ENCODE measurements around the gene ZFP57. TPM values are rescaled to one million over a fixed set of nuclear protein-coding genes. Genes with fewer than 3 reads are reported as not detected.

ZFP57 gene
- total RNA-seq, 3 donors from 2014 or later (not counting 1 experiment from before 2014, with no cell fraction given): 2.9 to 12.8 TPM; not detected in 1

DNA sequence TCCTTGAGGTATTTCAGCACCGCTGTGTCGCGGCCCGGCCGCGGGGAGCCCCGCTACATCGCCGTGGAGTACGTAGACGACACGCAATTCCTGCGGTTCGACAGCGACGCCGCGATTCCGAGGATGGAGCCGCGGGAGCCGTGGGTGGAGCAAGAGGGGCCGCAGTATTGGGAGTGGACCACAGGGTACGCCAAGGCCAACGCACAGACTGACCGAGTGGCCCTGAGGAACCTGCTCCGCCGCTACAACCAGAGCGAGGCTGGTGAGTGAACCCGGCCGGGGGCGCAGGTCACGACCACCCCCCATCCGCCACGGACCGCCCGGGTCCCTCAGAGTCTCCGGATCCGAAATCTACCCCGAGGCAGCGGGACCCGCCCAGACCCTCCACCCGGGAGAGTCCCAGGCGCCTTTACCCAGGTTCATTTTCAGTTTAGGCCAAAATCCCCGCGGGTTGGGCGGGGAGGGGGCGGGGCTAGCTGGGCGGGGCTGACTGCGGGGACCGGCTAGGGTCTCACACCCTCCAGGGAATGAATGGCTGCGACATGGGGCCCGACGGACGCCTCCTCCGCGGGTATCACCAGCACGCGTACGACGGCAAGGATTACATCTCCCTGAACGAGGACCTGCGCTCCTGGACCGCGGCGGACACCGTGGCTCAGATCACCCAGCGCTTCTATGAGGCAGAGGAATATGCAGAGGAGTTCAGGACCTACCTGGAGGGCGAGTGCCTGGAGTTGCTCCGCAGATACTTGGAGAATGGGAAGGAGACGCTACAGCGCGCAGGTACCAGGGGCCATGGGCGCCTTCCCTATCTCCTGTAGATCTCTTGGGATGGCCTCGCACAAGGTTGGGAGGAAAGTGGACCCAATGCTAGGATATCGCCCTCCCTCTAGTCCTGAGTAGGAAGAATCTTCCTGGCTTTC lies 43.0 kb upstream of the ZFP57 start:
- Mint-ChIP-seq H3K27ac (peak overlapping the region; percentile 79 to 94), H3K27me3 (ENCODE audit: low read depth in 2 of 2) (no peaks in the 10 kb centered on the region), H3K4me3 (peak overlapping the region; percentile 94), H3K4me1 (peaks cover 56 to 71% of the 10 kb centered on the region in 2 donors), H3K36me3 (peaks cover 28% of the 10 kb centered on the region), H3K9me3 (no peaks in the 10 kb centered on the region)
- Histone ChIP-seq H3K9me3 (ENCODE audit: control insufficient read depth, insufficient read depth, low read length) (no peaks in the 10 kb centered on the region), H3K27ac (ENCODE audit: low read length) (peak overlapping the region; percentile 96), H3K36me3 (ENCODE audit: control insufficient read depth, insufficient read depth, low read length) (peaks cover 42% of the 10 kb centered on the region), H3K4me3 (ENCODE audit: low read length) (peak overlapping the region; percentile 88), H3K27me3 (ENCODE audit: control insufficient read depth, insufficient read depth, low read length) (no peaks in the 10 kb centered on the region), H3K4me1 (ENCODE audit: control insufficient read depth, insufficient read depth, low read length) (peaks cover 51% of the 10 kb centered on the region)
- WGBS (ENCODE audit: insufficient coverage): 10% methylated on average over 76 of the region's 76 CpGs
- TF ChIP-seq, protein P1, sequence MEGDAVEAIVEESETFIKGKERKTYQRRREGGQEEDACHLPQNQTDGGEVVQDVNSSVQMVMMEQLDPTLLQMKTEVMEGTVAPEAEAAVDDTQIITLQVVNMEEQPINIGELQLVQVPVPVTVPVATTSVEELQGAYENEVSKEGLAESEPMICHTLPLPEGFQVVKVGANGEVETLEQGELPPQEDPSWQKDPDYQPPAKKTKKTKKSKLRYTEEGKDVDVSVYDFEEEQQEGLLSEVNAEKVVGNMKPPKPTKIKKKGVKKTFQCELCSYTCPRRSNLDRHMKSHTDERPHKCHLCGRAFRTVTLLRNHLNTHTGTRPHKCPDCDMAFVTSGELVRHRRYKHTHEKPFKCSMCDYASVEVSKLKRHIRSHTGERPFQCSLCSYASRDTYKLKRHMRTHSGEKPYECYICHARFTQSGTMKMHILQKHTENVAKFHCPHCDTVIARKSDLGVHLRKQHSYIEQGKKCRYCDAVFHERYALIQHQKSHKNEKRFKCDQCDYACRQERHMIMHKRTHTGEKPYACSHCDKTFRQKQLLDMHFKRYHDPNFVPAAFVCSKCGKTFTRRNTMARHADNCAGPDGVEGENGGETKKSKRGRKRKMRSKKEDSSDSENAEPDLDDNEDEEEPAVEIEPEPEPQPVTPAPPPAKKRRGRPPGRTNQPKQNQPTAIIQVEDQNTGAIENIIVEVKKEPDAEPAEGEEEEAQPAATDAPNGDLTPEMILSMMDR (IDR thresholded peaks at IDR 0.05): no peak
- peak; percentile 58 to 86 for DNase-seq
- intact Hi-C loops (cut with micrococcal nuclease): loop anchor here (10.0 kb wide), 1 partner anchor 221 kb away; the partner anchor contains the start of gene HLA-A
- ATAC-seq: peak; percentile 42 to 69 (median 56)

DNA sequence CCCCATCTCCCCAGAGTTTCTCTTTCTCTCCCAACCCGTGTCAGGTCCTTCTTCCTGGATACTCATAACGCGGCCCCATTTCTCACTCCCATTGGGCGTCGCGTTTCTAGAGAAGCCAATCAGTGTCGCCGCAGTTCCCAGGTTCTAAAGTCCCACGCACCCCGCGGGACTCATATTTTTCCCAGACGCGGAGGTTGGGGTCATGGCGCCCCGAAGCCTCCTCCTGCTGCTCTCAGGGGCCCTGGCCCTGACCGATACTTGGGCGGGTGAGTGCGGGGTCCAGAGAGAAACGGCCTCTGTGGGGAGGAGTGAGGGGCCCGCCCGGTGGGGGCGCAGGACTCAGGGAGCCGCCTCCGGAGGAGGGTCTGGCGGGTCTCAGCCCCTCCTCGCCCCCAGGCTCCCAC lies 42.3 kb upstream of the ZFP57 start, which contains the start of gene HLA-F:
Gene HLA-F (plus strand): TSS at position 173 of the 404 bp plus-strand sequence. CDS start 30 bp downstream, at position 203.
- 0% methylated on average over 26 of the region's 26 CpGs for WGBS (ENCODE audit: insufficient coverage)
- H3K4me1 Mint-ChIP-seq: peaks cover 50 to 64% of the 10 kb centered on the region in 2 donors

DNA sequence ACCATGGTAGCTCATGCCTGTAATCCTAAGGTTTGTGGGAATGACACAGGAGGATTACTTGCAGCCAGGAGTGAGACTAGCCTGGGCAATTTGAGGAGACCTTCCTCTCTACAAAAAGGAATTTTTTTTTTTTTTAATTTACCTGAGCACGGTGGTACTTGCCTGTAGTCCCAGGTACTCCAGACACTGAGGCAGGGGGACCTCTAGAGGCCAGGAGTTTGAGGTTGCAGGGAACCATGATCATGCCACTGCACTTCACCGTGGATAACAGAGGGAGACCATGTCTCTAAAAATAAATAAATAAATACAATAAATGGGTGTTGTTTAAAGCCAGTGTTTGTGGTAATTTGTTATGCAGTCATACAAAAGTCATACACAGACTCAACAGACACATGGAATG lies 39.9 kb upstream of the ZFP57 start:
- peaks cover 4% of the 10 kb centered on the region for H3K36me3 Mint-ChIP-seq
- Histone ChIP-seq H3K4me1 (ENCODE audit: control insufficient read depth, insufficient read depth, low read length) (peaks cover 28% of the 10 kb centered on the region), H3K9me3 (ENCODE audit: control insufficient read depth, insufficient read depth, low read length) (no peaks in the 10 kb centered on the region), H3K27ac (ENCODE audit: low read length) (no peak overlapping the region), H3K4me3 (ENCODE audit: low read length) (no peak overlapping the region), H3K27me3 (ENCODE audit: control insufficient read depth, insufficient read depth, low read length) (no peaks in the 10 kb centered on the region), H3K36me3 (ENCODE audit: control insufficient read depth, insufficient read depth, low read length) (peaks cover 19% of the 10 kb centered on the region)
- H3K4me3 Mint-ChIP-seq: no peak overlapping the region
- 20% methylated on average over 1 of the region's 2 CpGs for WGBS (ENCODE audit: insufficient coverage)
- H3K27me3 Mint-ChIP-seq (ENCODE audit: low read depth in 2 of 2): no peaks in the 10 kb centered on the region
- DNase-seq (peak in 1 of 2 donors; percentile 64), ATAC-seq (no peak)
- peaks cover 26 to 40% of the 10 kb centered on the region in 2 donors for H3K4me1 Mint-ChIP-seq
- intact Hi-C loops (cut with micrococcal nuclease): loop anchor here (10.0 kb wide), 1 partner anchor 224 kb away; the partner anchor contains the start of gene HLA-A
- TF ChIP-seq, protein P1 (IDR thresholded peaks at IDR 0.05): no peak
- peak overlapping the region in 1 of 2 donors; percentile 79 for H3K27ac Mint-ChIP-seq
- H3K9me3 Mint-ChIP-seq: no peaks in the 10 kb centered on the region

More for the DNA sequence above, 42.3 kb upstream of the ZFP57 start, which contains the start of gene HLA-F:
- Mint-ChIP-seq H3K27ac (peak within 1 kb of the TSS; percentile 79 to 94), H3K36me3 (peaks cover 28% of the 10 kb centered on the region), H3K4me3 (peak within 1 kb of the TSS; percentile 94), H3K9me3 (no peaks in the 10 kb centered on the region), H3K27me3 (ENCODE audit: low read depth in 2 of 2) (no peaks in the 10 kb centered on the region)
- H3K4me3 ChIP-seq (ENCODE audit: low read length): peak within 1 kb of the TSS; percentile 88
- intact Hi-C loops (cut with micrococcal nuclease): loop anchor here (10.0 kb wide), 1 partner anchor 222 kb away; the partner anchor contains the start of gene HLA-A
- no peaks in the 10 kb centered on the region for H3K9me3 ChIP-seq (ENCODE audit: control insufficient read depth, insufficient read depth, low read length)
- no peaks in the 10 kb centered on the region for H3K27me3 ChIP-seq (ENCODE audit: control insufficient read depth, insufficient read depth, low read length)
- H3K36me3 ChIP-seq (ENCODE audit: control insufficient read depth, insufficient read depth, low read length): peaks cover 39% of the 10 kb centered on the region
- DNase-seq: peak; percentile 81 to 97
- TF ChIP-seq, protein P1 (IDR thresholded peaks at IDR 0.05): no peak
- ATAC-seq: peak; percentile 80 to 91 (median 86)
- H3K27ac ChIP-seq (ENCODE audit: low read length): peak within 1 kb of the TSS; percentile 96
- H3K4me1 ChIP-seq (ENCODE audit: control insufficient read depth, insufficient read depth, low read length): peaks cover 47% of the 10 kb centered on the region

All from natural killer cell (primary cell).